Ammon's horn (tissue), 1 donor: ENCODE measurements around the gene USH1C.

Experiments used
- DNase-seq: peaks from one replicate; pipeline ENCODE4 v3.0.0-alpha.2; 2016; ENCODE audit warnings: low spot score

Gene USH1C

GRCh38 chr11:17544181-17544622 lies at the start of gene USH1C:
USH1C (minus strand) TSS chr11:17544416; CDS start chr11:17544307, 109 bp downstream.
- DNase-seq: no peak

- DNase-seq: no peak
Measured at GRCh38 chr11:17593466-17594245, 49.4 kb upstream of the USH1C start.

- DNase-seq: no peak
Measured at GRCh38 chr11:17591293-17591692, 47.1 kb upstream of the USH1C start.

- no peak for DNase-seq
Measured at GRCh38 chr11:17590463-17590862, 46.2 kb upstream of the USH1C start.

GRCh38 chr11:17588721-17589120 lies 44.5 kb upstream of the USH1C start:
- DNase-seq: no peak

GRCh38 chr11:17588166-17588565 lies 44.0 kb upstream of the USH1C start:
- no peak for DNase-seq

- no peak for DNase-seq
Measured at GRCh38 chr11:17585911-17586695, 41.9 kb upstream of the USH1C start.

- no peak for DNase-seq
Measured at GRCh38 chr11:17581732-17582053, 37.5 kb upstream of the USH1C start.

- DNase-seq: no peak
Measured at GRCh38 chr11:17581036-17581731, 37.0 kb upstream of the USH1C start.

- DNase-seq: no peak
Measured at GRCh38 chr11:17580271-17580670, 36.1 kb upstream of the USH1C start.

- DNase-seq: no peak
Measured at GRCh38 chr11:17579451-17579850, 35.2 kb upstream of the USH1C start.

GRCh38 chr11:17578958-17579357 lies 34.7 kb upstream of the USH1C start:
- DNase-seq: no peak

- DNase-seq: no peak
Measured at GRCh38 chr11:17578296-17578695, 34.1 kb upstream of the USH1C start.

- DNase-seq: no peak
Measured at GRCh38 chr11:17575431-17576425, 31.5 kb upstream of the USH1C start.

GRCh38 chr11:17574141-17575091 lies 30.2 kb upstream of the USH1C start:
- no peak for DNase-seq

- DNase-seq: no peak
Measured at GRCh38 chr11:17573526-17573925, 29.3 kb upstream of the USH1C start.

GRCh38 chr11:17572791-17573460 lies 28.7 kb upstream of the USH1C start:
- no peak for DNase-seq

GRCh38 chr11:17572359-17572690 lies 28.1 kb upstream of the USH1C start:
- no peak for DNase-seq

- DNase-seq: no peak
Measured at GRCh38 chr11:17571431-17572358, 27.5 kb upstream of the USH1C start.
